Measurements from ENCODE around the gene TSHZ2.

GRCh38 chr20:53231061-53231460 is 258.9 kb downstream of the TSHZ2 start:
- TF ChIP-seq CTCF (IDR thresholded peaks at IDR 0.05) (no peak), POLR2A (IDR thresholded peaks at IDR 0.05) (no peak)
